Peyer's patch (tissue), 4 donors: ENCODE data around the gene PCBP3. TPM values are rescaled to one million over a fixed set of nuclear protein-coding genes. Genes with fewer than 3 reads are reported as not detected.

Source experiments
- DNase-seq, 3 donors: peaks; one replicate each; pipeline ENCODE4 v3.0.0-alpha.2; 2017 to 2019
- H3K27ac ChIP-seq, 4 donors: fragments of 200-600 bp; sonication (generic); one replicate each; pipeline ENCODE4 v1.5.1; 2016 to 2019
- H3K27me3 ChIP-seq, 2 donors: fragments of 200-600 bp; sonication (generic); one replicate each; pipeline ENCODE4 v1.5.1; 2019
- H3K36me3 ChIP-seq, 3 donors: fragments of 200-600 bp; sonication (generic); one replicate each; pipeline ENCODE4 v1.5.1; 2016 to 2019
- H3K4me1 ChIP-seq, 4 donors: fragments of 200-600 bp; sonication (generic); one replicate each; pipeline ENCODE4 v1.5.1; 2016 to 2019
- H3K4me3 ChIP-seq, 4 donors: fragments of 200-600 bp; sonication (generic); 1 replicate in 3 of 4; 2 replicates in 1 of 4; pipeline ENCODE4 v1.5.1; 2016 to 2019; ENCODE audit warnings: mild to moderate bottlenecking in 1 of 4
- H3K9me3 ChIP-seq, 4 donors: fragments of 200-600 bp; sonication (generic); one replicate each; pipeline ENCODE4 v1.5.1; 2016 to 2019; ENCODE audit warnings: mild to moderate bottlenecking in 1 of 4
- CTCF ChIP-seq, 6 experiments: fragments of 450-650 bp in 4 of 6; fragments of 200-600 bp in 2 of 6; sonication (generic) in 1 of 6; IDR thresholded peaks; one replicate each; pipeline ENCODE4 v1.5.1; 2017 to 2019; ENCODE audit warnings: antibody characterized with exemption in 6 of 6, mild to moderate bottlenecking in 3 of 6, moderate library complexity in 1 of 6
- POLR2A ChIP-seq, 2 donors: fragments of 450-650 bp; IDR thresholded peaks; one replicate each; pipeline ENCODE4 v1.5.1; 2017; ENCODE audit warnings: antibody characterized with exemption in 2 of 2, mild to moderate bottlenecking in 2 of 2, moderate library complexity in 2 of 2
- total RNA-seq, 4 donors: library from RNA; depleted of rRNA; stranded (reverse); fragments of >200 nt; gene quantifications; one replicate each; pipeline ENCODE4 v1.1.0, GENCODE V29; 2016

Gene PCBP3
- total RNA-seq, 4 donors from 2014 or later, result 1.1 to 6.0 (median 4.4) TPM; not detected in 1

GRCh38 chr21:45989355-45990048, 346.0 kb downstream of the PCBP3 start:
- TF ChIP-seq CTCF (IDR thresholded peaks at IDR 0.05), result no peak
- no peak for TF ChIP-seq POLR2A (IDR thresholded peaks at IDR 0.05)
- Histone ChIP-seq H3K27ac (peak overlapping the region in 1 of 4 donors; percentile 25), H3K9me3 (no peaks in the 10 kb centered on the region), H3K27me3 (no peaks in the 10 kb centered on the region), H3K4me1 (peaks cover 0 to 6% (median 0%) of the 10 kb centered on the region in 4 donors), H3K4me3 (no peak overlapping the region), H3K36me3 (peaks cover 0 to 13% (median 0%) of the 10 kb centered on the region in 3 donors)
- peak in 2 of 3 donors; percentile 41 to 43 for DNase-seq

- peaks cover 0 to 13% (median 0%) of the 10 kb centered on the region in 3 donors for H3K36me3 ChIP-seq
- peak in 1 of 3 donors; percentile 46 for DNase-seq
Observed at GRCh38 chr21:45990049-45990711, 346.7 kb downstream of the PCBP3 start.

GRCh38 chr21:45990741-45991605, 347.4 kb downstream of the PCBP3 start:
- Histone ChIP-seq H3K4me1 (peaks cover 0 to 6% (median 0%) of the 10 kb centered on the region in 4 donors), H3K27me3 (no peaks in the 10 kb centered on the region), H3K27ac (peak overlapping the region in 1 of 4 donors; percentile 8)

More at GRCh38 chr21:45990049-45990711, 346.7 kb downstream of the PCBP3 start:
- H3K9me3 ChIP-seq, result no peaks in the 10 kb centered on the region
- TF ChIP-seq CTCF (IDR thresholded peaks at IDR 0.05), result no peak
- TF ChIP-seq POLR2A (IDR thresholded peaks at IDR 0.05), result no peak
- H3K4me1 ChIP-seq, result peaks cover 0 to 6% (median 0%) of the 10 kb centered on the region in 4 donors
- H3K27me3 ChIP-seq, result no peaks in the 10 kb centered on the region
- H3K4me3 ChIP-seq, result no peak overlapping the region
- H3K27ac ChIP-seq, result peak overlapping the region in 1 of 4 donors; percentile 8

GRCh38 chr21:45991606-45992300, 348.2 kb downstream of the PCBP3 start:
- Histone ChIP-seq H3K27ac (no peak overlapping the region), H3K4me3 (no peak overlapping the region), H3K36me3 (peaks cover 0 to 10% (median 0%) of the 10 kb centered on the region in 3 donors), H3K27me3 (no peaks in the 10 kb centered on the region), H3K9me3 (no peaks in the 10 kb centered on the region), H3K4me1 (peaks cover 0 to 3% (median 0%) of the 10 kb centered on the region in 4 donors)
- TF ChIP-seq POLR2A (IDR thresholded peaks at IDR 0.05) (no peak), CTCF (IDR thresholded peaks at IDR 0.05) (no peak)
- peak in 1 of 3 donors; percentile 20 for DNase-seq

More at GRCh38 chr21:45990741-45991605, 347.4 kb downstream of the PCBP3 start:
- DNase-seq, result peak in 1 of 3 donors; percentile 33
- H3K9me3 ChIP-seq, result no peaks in the 10 kb centered on the region
- TF ChIP-seq CTCF (IDR thresholded peaks at IDR 0.05), result no peak
- no peak for TF ChIP-seq POLR2A (IDR thresholded peaks at IDR 0.05)
- H3K36me3 ChIP-seq, result peaks cover 0 to 13% (median 0%) of the 10 kb centered on the region in 3 donors
- H3K4me3 ChIP-seq, result no peak overlapping the region

Other genes with a start within 250 kb of the PCBP3 start
- gene COL18A1, start 238.6 kb upstream of the PCBP3 start, total RNA-seq, result 10 to 100 TPM; 18.6 to 85.0 (median 33.0) TPM
- 10 to 100 TPM; 10.7 to 70.8 (median 30.5) TPM for gene SLC19A1, start 101.3 kb upstream of the PCBP3 start, total RNA-seq